Fibroblast of peridontal ligament (primary cell): ENCODE results near the gene NTRK2.

ENCODE experiments used
- DNase-seq: peaks from one replicate; pipeline ENCODE4 v3.0.0-alpha.2; 2010; ENCODE audit errors: extremely low read depth

NTRK2 gene

DNA sequence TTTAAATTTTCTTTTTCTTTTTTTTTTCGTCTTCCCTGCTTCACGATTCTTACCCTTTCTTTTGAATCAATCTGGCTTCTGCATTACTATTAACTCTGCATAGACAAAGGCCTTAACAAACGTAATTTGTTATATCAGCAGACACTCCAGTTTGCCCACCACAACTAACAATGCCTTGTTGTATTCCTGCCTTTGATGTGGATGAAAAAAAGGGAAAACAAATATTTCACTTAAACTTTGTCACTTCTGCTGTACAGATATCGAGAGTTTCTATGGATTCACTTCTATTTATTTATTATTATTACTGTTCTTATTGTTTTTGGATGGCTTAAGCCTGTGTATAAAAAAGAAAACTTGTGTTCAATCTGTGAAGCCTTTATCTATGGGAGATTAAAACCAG, 352.2 kb downstream of the NTRK2 start:
- DNase-seq, result no peak

DNA sequence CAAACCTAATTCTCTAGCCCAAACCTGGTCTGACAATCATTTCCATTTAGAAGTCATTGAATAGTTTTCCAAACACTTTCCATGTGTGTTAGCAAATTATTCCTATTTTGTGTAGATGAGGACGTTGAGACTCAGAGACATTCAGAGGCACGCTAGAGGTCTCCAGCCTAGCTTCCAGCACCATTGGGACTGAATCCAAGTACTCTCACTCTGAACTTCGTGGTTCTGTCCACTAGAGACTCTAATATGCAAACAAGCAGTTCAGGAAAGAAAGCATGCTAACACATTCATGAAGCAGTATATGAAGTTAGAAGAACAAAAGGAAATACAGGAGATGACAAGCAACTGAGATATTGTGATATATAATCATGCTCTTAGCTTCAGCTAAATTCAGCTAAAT, 354.8 kb downstream of the NTRK2 start:
- no peak for DNase-seq

DNA sequence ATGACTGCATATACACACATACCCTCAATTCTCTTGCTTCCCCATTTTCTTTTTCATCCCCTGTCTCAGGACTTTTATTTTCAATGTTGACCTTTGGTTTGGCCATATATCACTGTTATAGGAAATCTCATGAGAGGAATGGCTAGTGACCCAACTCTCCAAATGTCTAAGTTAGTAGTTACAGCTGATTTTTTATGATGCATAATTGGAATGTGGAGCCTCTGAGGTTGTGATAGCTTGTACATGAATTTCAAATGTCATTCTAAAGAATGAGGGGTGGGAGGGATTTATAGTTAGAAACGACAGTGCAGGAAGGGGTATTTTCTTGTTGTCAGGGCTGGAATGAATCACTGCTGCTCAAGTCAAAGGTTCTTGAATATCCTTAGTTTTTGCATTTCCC, 356.1 kb downstream of the NTRK2 start:
- no peak for DNase-seq

DNA sequence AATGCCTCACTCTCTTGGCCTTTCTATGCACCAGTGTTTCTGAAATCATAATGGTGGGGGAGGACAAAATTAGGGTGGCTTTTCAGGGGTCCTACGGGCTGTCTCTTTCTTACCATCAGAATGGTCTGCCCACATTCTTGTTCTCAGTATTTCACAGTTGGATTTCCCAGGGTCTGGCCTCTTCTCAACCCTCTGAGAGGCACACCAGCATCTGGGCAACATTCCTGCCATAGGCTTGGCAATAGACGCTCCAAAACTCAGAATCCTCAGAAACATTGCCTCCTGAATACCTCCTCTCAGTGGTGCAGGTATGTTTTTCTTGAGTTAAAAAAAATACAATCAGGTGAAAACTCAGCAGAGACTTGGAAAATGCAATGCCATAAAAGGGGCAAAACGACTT, 358.3 kb downstream of the NTRK2 start:
- DNase-seq, result no peak

DNA sequence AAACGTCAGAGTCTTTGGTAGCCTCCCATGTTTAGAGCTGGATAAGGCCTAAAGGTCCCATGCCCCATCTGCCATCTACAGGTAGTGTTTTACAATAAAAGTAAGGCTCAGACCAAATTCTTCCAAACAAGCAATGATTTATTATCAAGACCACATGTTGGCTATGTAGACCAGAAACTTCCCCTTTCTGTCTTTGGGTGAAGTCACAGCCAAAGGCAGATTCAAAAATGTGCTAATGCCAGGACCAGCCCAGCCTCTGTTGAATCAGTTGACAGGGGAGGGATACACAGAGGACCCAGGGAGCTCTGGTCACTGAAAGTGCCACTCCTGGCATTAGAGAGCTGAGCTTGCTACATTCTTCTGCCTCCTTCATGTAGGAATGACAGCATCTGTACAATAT, 360.8 kb downstream of the NTRK2 start:
- no peak for DNase-seq

DNA sequence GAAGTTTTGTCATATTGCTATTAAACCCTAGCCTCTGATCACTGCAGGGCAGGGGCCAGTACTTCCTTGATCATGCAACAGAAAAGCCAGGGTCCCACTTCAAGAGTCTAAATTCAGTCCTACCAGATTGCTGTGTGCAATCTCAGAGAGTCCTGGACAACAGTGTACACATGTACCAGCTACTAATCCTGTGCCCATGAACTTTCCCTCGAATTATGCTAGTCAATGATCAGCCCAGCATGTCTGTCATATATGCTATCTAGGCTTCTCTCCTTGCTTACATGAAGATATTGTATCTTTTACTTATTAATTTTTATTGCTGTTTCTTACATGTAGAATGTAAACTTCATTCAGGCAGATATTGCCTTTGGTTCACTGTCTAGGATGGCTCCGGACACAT, 367.0 kb downstream of the NTRK2 start:
- no peak for DNase-seq

DNA sequence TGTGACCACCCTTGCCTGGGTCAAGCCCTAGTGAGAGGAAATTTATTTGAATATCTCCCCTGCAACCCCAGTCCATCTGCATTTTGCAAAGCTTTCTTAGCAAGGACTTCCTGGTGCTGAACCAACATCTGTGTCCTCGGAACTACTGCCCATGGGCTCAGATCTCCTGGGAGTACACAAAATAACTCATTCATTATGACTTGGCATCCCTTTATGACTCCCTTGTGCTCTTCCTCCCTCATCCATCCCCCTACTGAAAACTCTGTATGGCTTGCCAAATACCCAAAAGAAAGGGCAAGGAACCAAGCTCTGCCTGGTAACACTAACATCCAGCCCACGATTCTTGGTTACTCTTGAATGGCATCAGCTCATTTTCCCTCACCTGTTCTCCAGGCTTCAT, 368.5 kb downstream of the NTRK2 start:
- DNase-seq, result no peak

DNA sequence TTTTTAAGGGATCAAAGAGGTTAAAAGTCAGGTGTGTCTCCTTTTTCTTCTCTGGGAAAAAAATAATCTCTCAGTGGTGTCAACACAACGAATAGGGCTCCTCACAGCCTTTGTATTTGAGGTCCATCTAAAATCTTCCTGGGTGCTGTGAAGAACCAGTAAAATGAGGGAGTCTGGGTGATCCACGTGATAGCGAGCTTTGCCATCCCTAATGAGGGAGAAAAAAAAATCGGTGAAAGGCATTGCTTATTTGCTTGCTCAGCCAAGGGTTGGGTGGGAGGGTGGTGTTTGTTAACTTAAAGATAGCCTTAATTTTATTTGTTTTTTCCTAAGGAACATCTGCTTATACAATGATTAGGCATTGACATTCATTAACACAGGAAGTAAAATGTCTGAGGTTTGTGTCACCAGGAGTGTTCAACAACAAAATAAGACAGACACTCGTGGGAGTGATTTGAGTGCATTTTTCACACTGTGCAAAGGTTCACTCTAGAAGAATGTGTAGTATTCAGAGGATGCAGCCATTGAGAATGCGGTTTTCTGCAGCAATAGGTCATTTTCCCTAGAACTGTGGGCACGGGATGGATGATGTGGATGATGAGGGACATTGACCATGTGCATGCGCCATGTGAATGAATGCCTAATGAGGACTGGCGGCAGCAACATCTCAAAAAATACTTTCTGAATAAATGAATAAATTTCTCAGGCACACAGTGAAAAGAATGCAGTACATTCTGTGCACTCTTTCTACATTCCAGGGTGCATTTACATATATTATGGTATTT, 369.5 kb downstream of the NTRK2 start:
- no peak for DNase-seq

DNA sequence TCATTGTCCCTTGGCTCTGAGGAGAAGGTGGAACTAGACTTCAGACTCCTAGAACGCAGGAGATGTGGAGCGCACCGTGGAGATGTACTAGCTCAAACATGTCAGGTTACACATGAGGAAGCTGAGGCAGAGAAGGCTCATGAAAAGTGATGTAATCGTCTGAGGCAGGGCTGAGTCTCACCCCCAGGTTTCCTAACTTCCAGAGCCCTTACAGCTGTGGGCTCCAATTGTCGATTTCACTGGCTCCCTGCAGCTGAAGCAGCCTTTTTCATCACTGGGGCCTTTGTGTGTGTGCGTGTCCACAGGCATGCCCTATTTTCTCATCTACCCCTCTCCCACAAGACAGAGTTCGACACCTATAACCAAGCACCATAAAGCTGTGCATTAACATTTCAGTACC, 370.6 kb downstream of the NTRK2 start:
- no peak for DNase-seq

DNA sequence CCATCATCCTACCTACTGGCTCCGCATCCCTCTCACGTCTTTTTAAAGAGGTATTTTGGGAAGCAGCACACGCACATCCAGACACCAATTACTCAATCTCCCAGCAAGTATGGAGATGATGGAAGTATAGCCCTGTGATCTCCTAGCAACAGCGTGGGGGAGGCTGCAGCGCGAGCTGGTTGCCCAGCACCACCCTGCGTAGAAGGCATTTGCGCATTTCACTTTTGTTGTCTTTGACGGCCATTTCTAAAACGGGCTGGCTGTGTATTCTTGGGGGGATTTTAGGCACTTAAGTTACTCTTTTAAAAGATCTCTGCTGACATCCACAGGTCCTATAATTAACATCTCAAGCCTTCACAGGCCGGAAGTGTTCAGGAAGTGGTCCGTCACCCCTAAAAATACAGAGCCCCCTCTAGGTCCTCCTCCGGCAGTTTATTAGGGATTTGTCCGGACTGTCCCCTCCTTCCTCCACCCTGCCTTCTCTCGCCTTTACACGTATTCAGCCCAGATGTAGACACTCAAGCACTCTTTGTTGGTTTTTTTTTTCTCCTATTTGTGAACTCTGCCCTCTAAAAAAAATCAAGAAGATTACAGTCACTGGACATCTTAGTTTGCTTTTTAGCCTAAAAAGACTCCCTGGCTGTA, 371.4 kb downstream of the NTRK2 start:
- no peak for DNase-seq

DNA sequence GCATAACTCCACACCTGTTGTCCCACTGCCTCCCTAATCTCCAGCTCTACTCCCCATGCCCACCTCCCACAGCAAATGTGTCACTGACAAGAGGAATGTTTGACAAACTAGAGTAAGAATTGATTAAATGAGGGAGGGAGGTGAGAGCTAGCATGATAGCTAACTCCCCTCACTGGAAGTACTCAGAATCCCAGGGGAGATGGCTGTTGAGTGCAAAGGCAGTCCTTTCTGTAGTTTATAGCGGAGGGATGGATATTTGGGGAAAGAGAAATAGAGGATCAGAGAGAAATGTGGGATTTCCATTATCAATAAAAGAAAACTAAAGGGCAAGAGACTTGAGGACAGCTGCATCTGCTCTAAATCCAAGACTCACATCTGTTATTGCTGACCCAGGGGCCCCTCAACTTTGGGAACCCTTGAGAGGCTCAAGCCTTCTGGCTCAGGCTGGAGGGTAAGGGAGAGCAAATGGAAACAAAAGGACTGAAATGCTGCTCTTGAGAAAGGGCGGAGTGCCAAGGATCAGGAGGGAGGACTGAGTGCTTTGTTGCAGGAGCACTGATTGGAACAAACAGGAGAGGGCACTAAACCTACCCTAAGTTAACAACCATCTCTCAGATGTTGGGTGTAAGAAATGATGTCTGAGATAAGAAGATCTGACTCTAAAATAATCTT, 372.1 kb downstream of the NTRK2 start:
- no peak for DNase-seq

DNA sequence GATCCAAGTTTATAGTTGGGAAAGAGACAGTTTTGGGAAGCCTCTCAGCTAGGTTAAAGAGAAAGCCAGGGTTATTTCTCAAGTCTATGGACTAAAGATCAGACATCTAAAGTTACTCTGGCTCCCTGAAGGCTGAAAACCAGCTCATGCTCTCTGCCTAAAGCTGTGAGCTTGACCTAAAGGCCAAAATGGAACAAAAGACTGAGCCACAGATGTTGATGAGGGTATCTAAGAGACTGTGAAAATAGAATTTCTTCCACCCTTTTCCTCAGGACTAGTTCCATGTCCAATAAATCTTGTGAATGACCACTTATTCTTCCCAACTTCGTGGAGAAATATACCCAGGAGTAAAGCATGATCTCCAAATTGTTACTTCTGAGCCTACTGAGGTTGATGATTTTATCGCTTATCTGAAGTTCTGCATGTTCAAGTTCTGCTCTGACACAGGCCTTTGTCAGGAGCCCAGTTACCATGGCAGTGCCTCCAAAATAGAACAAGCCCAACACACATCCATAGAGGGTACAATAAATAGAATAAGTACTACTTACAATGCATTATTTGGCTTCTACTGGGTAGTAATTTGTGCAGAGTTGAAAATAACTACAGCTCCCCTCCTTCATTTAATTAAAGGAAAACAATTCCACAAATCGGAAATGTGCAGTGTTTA, 373.6 kb downstream of the NTRK2 start:
- no peak for DNase-seq

DNA sequence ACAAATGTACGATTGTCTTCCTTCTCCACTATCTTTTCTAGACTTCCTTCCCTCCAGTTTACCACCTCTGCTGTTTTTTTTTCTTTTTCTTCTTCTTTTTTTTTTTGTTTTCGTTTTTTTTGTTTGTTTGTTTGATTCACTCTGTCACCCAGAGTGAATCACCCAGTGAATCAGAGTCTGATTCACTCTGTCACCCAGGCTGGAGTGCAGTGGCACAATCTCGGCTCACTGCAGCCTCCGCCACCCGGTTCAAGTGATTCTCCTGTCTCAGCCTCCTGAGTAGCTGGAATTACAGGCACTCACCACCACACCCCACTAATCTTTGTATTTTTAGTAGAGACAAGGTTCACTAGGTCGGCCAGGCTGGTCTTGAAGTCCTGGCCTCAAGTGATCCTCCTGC, 375.7 kb downstream of the NTRK2 start:
- DNase-seq, result no peak

DNA sequence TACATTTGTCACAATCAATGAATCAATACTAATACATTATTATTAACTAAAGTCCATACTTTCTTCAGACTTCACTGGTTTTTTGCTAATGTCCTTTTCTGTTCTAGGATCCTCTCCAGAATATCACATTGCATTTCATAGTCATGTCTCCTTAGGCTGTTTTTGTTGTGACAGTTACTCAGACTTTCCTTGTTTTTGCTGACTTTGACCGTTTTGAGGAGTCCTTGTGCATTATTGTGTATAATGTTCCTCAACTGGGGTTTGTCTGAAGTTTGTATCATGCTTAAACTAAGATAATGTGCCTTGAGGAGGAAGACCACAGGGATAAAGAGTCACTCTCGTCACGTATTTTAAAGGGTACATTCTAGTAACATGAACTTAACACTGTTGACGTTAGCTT, 376.9 kb downstream of the NTRK2 start:
- DNase-seq, result no peak

DNA sequence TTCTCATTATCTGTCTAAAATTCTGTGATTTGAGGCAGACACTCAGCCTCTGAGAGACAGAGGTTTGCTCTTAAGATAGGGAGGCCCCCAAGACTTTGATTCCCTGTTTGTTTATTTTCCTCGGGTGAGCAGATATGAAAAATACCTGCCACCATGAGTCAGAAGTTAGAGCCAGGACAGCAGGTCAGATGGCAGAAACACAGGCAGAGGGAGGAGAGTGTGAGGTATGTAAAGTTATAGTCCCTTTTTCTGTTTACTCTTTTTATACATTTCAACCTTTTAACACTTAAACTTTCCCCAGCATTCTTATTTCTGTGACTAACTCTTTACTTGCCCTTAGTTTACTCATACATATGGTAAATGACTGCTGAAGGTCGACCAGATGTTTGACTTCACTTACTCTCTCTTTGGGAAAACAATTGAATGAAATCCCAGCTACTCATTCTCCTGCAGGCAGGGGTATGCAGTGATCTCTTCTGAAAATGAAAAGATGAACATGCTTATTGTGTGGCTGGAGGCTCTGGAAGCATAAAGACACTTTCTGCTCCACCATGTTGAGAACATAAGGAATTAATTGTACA, 383.8 kb downstream of the NTRK2 start:
- DNase-seq, result no peak

DNA sequence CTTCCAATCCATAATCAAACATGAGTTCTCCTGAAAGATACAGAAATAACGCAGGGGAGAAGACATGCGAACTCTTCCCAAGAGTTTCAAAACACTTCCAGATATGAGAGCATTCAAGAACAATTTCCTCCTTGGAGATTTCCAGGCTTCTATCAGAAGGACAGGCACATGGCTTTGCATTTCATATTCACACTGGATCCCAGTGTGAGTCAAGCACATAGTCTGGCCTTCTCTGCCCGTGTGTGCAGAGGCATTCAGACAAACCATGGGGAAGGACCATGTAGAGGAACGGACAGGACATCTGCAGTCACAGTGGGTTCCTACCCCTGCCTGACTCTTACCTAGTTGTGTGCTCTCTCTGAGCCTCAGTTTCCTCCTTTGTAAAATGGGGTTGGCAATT, 384.5 kb downstream of the NTRK2 start:
- DNase-seq, result no peak

DNA sequence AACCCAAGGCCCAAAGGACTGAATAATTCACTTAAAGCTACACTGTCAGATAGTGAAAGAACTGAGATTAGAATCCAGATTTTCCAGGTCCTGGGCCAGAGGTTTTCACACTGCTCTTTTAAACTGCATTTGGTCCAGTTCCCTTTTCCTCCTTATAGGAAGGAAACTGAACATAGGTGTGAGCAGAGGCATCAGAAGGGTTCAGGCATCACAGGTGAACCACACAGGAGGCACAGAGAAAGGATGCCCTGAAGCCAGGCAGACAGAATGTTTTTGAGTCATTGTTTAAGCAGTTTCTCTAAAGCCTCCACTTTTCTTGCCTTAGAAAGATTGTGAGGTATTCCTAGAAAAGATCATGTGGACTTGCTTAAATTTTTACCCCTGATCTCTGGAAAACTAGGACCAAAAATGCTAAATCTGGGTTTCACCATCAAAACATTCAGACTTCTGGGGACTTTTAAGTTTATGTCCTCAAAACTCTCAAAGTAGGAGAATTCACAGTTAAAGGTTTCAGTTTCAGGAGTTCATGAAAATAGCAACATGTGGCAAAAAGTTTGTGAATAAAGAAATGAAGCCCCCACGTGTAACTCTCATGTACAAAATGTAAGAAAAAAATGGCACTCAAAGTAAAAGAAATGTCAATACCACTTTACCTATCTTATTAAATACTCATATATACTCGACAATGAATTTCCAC, 386.1 kb downstream of the NTRK2 start:
- DNase-seq, result no peak

DNA sequence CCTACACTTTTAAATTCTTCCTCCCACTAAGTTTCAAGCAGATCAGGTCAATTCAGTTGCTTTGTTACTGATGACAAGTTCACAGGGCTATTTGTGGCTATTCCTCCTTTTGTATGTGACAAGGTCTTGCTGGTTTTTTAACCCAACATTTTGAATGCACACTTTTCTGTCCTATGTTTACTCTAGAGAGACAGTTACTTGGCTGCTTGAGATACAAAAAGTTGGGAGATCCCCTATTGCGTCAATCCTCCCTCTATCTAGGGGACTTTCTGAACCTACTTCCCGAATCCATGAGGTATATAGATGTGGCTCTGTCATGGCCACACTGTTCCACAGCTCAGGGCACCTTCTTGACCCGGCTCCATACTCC, 386.7 kb downstream of the NTRK2 start:
- DNase-seq, result no peak

DNA sequence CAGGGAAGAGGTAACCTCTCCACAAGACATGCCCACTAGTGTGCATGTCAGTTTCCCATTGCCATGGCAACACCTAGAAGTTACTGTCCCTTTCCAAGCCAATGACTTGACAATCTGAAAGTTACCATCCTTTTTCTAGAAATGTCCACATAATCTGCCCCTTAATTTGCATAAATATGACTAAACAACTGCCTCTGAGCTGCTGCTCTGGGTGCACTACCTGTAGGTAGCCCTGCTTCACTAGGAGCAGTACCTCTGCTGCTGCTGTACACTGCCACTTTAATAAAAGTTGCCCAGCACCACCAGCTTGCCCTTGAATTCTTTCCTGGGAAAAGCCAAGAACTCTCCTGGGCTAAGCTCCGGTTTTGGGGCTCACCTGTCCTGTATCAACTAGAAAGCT, 392.4 kb downstream of the NTRK2 start:
- no peak for DNase-seq

DNA sequence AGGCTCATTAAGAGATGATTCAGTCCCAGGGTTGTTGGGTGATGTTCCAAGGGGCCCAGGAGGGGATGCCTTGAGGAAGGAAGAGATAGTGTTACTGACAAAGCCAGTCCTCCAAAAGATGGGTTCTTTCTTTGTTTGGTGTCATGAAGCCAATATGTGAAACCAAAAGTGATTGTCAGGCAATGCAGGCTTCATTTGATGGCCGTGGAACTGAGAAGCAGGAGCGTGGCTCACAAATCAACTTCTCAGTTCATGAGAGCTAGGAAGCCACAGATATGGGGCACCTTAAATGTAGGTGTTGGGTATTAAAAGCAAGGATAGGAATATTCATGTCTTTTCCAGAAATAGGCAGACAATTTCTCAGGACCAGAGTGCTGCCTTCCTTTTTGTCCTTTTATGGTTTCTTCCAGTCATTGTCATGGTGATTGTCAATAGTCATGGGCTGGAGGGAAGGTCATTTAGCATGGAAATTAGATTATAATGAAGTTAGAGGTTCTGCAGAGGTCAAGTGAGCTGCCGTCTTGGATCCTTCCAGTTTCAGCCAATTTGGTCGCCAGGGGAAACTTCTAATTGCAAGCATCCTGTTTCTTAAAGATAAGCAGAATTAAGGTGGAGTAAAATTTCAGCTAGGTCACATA, 393.0 kb downstream of the NTRK2 start:
- no peak for DNase-seq

DNA sequence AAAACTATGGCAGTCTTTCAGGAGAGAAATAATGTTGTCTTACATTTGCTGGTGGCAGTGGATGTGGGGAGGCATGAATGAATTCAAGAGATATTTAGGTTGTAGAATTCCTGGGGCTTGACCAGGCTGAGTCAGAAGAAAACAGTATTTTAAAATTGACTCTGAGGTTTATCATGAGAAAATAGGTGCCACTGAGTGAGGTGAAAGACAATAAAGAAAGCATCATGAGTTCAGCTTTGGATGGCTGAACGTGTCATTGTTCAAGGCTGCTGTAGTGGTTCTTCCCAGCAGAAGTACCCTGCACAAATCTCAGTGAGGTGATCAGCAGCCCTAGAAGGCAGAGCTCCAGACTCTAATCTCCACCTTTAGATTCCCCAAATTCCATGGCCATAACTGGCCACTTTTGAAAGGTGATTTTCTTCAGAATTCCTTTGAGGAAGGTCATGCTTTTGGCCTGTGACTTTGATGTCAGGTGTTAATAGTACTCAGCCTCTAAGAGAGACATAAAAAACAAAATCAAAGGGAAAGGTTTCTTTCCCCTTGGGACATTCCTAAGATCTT, 395.4 kb downstream of the NTRK2 start:
- DNase-seq, result no peak
